ENCODE data around the gene POLH. TPM values are rescaled to one million over a fixed set of nuclear protein-coding genes. Genes with fewer than 3 reads are reported as not detected.

Gene POLH
- total and polyA plus RNA-seq, 9 of the 15 experiments (the other 6 are each of a cell fraction or from before 2014, with no cell fraction given) = 5.8 to 31.6 (median 20.6) TPM

DNA sequence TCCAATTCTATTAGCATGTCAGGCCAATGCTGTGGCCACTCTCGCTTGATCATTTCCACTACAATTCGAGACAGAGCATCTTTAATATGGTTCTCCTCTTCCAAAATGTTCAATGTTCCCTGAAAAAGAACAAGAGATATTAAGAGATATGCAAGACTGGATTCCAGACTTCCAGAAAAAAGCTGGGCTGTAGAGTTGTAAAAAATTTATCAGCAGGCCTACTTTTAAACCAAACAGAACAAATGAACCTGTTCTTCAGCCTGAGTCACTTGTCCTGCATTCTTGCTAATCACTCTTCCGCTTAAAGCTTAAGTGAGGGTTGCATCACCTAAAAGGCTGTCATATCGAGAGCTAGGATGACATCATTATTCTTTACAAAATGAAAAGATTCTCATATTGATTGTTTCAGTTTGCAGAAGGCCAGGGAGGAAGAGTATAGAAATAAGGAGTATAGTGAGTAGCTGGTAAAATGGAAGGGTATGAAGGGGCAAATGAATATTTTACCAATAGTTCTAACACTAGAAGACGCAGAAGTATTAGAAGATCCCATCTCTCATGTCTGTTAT is 5.0 kb upstream of the POLH start (continued):
- TF ChIP-seq BRCA1 (IDR thresholded peaks at IDR 0.05) (no peak), BRCA1 (CRISPR knock-in tag; IDR thresholded peaks at IDR 0.05) (no peak), ZBTB1 (CRISPR knock-in tag; IDR thresholded peaks at IDR 0.05; ENCODE audit: borderline replicate concordance, low read depth) (no peak), ZNF766 (CRISPR knock-in tag; conservative IDR thresholded peaks at IDR 0.05) (peak; percentile 87), SP2 (IDR thresholded peaks at IDR 0.05; ENCODE audit: extremely low read depth, low read depth, low read length, poor library complexity, severe bottlenecking) (no peak), TBL1XR1 (IDR thresholded peaks at IDR 0.05; ENCODE audit: low read length in 2 of 2) (peak in 1 of 2 experiments; percentile 57; a peak in 1 of 4 replicates), FOXA3 (CRISPR knock-in tag; conservative IDR thresholded peaks at IDR 0.05 in 1 of 2, IDR thresholded peaks at IDR 0.05 in 1 of 2) (peak in 1 of 2 experiments; percentile 48; a peak in 1 of 4 replicates), CBX3 (IDR thresholded peaks at IDR 0.05; ENCODE audit: borderline replicate concordance in 1 of 2, low read length in 2 of 2) (no peak), FOXP1 (CRISPR knock-in tag; IDR thresholded peaks at IDR 0.05) (no peak), MCM5 (IDR thresholded peaks at IDR 0.05; ENCODE audit: low read depth) (no peak), BACH1 (tag; IDR thresholded peaks at IDR 0.05) (peak; percentile 95)
- TF ChIP-seq, protein P1, sequence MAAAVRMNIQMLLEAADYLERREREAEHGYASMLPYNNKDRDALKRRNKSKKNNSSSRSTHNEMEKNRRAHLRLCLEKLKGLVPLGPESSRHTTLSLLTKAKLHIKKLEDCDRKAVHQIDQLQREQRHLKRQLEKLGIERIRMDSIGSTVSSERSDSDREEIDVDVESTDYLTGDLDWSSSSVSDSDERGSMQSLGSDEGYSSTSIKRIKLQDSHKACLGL (CRISPR knock-in tag; IDR thresholded peaks at IDR 0.05; ENCODE audit: borderline replicate concordance, poor library complexity, severe bottlenecking) = no peak
- TF ChIP-seq, protein P2, sequence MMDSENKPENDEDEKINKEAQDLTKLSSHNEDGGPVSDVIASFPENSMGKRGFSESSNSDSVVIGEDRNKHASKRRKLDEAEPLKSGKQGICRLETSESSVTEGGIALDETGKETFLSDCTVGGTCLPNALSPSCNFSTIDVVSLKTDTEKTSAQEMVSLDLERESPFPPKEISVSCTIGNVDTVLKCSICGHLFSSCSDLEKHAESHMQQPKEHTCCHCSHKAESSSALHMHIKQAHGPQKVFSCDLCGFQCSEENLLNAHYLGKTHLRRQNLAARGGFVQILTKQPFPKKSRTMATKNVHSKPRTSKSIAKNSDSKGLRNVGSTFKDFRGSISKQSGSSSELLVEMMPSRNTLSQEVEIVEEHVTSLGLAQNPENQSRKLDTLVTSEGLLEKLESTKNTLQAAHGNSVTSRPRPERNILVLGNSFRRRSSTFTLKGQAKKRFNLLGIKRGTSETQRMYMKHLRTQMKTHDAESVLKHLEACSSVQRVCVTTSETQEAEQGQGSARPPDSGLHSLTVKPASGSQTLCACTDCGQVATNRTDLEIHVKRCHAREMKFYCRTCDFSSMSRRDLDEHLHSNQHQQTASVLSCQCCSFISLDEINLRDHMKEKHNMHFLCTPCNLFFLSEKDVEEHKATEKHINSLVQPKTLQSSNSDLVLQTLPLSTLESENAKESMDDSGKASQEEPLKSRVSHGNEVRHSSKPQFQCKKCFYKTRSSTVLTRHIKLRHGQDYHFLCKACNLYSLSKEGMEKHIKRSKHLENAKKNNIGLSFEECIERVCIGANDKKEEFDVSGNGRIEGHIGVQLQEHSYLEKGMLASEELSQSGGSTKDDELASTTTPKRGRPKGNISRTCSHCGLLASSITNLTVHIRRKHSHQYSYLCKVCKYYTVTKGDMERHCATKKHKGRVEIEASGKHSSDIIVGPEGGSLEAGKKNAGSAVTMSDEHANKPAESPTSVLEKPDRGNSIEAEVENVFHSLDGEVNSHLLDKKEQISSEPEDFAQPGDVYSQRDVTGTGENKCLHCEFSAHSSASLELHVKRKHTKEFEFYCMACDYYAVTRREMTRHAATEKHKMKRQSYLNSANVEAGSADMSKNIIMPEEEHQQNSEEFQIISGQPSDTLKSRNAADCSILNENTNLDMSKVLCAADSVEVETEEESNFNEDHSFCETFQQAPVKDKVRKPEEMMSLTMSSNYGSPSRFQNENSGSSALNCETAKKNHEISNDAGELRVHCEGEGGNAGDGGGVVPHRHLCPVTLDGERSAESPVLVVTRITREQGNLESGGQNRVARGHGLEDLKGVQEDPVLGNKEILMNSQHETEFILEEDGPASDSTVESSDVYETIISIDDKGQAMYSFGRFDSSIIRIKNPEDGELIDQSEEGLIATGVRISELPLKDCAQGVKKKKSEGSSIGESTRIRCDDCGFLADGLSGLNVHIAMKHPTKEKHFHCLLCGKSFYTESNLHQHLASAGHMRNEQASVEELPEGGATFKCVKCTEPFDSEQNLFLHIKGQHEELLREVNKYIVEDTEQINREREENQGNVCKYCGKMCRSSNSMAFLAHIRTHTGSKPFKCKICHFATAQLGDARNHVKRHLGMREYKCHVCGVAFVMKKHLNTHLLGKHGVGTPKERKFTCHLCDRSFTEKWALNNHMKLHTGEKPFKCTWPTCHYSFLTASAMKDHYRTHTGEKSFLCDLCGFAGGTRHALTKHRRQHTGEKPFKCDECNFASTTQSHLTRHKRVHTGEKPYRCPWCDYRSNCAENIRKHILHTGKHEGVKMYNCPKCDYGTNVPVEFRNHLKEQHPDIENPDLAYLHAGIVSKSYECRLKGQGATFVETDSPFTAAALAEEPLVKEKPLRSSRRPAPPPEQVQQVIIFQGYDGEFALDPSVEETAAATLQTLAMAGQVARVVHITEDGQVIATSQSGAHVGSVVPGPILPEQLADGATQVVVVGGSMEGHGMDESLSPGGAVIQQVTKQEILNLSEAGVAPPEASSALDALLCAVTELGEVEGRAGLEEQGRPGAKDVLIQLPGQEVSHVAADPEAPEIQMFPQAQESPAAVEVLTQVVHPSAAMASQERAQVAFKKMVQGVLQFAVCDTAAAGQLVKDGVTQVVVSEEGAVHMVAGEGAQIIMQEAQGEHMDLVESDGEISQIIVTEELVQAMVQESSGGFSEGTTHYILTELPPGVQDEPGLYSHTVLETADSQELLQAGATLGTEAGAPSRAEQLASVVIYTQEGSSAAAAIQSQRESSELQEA (IDR thresholded peaks at IDR 0.05; ENCODE audit: low read depth) = no peak
- TF ChIP-seq, protein P3, sequence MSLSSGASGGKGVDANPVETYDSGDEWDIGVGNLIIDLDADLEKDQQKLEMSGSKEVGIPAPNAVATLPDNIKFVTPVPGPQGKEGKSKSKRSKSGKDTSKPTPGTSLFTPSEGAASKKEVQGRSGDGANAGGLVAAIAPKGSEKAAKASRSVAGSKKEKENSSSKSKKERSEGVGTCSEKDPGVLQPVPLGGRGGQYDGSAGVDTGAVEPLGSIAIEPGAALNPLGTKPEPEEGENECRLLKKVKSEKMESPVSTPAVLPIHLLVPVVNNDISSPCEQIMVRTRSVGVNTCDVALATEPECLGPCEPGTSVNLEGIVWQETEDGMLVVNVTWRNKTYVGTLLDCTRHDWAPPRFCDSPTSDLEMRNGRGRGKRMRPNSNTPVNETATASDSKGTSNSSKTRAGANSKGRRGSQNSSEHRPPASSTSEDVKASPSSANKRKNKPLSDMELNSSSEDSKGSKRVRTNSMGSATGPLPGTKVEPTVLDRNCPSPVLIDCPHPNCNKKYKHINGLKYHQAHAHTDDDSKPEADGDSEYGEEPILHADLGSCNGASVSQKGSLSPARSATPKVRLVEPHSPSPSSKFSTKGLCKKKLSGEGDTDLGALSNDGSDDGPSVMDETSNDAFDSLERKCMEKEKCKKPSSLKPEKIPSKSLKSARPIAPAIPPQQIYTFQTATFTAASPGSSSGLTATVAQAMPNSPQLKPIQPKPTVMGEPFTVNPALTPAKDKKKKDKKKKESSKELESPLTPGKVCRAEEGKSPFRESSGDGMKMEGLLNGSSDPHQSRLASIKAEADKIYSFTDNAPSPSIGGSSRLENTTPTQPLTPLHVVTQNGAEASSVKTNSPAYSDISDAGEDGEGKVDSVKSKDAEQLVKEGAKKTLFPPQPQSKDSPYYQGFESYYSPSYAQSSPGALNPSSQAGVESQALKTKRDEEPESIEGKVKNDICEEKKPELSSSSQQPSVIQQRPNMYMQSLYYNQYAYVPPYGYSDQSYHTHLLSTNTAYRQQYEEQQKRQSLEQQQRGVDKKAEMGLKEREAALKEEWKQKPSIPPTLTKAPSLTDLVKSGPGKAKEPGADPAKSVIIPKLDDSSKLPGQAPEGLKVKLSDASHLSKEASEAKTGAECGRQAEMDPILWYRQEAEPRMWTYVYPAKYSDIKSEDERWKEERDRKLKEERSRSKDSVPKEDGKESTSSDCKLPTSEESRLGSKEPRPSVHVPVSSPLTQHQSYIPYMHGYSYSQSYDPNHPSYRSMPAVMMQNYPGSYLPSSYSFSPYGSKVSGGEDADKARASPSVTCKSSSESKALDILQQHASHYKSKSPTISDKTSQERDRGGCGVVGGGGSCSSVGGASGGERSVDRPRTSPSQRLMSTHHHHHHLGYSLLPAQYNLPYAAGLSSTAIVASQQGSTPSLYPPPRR (CRISPR knock-in tag; IDR thresholded peaks at IDR 0.05; ENCODE audit: borderline replicate concordance) = no peak
